Right ventricle myocardium superior (tissue), 1 donor: ENCODE results near the gene TIMM29. TPM values are rescaled to one million over a fixed set of nuclear protein-coding genes. Genes with fewer than 3 reads are reported as not detected.

ENCODE experiments used
- ATAC-seq: fragments of 200-7000 bp; cut with Tn5 transposase; one replicate; pipeline ENCODE4 v1.9.1; 2020; ENCODE audit warnings: mild to moderate bottlenecking; ENCODE audit not compliant: poor library complexity
- DNase-seq: peaks from one replicate; pipeline ENCODE4 v3.0.0-alpha.2; 2020
- intact Hi-C: fragments of 100-400 bp; cut with DNase I; formaldehyde crosslinking; loops from one replicate; pipeline ENCODE4 v1.11.2; 2022
- total RNA-seq: library from RNA; stranded (reverse); fragmentation: NEBNext Ultra II Directional; extraction: Animal tissue kit (Norgen Biotek cat#: 25700); gene quantifications from one replicate; pipeline ENCODE4 v1.2.1, GENCODE V29; 2021
- donor health status: DM: no; HTN: yes; CAD: no; lungs with severe emphysema.

TIMM29 gene
- total RNA-seq, 1 donor from 2014 or later = 11.8 TPM

GRCh38 chr19:10968527-10969135 is 40.0 kb downstream of the TIMM29 start:
- no peak for DNase-seq
- no peak for ATAC-seq
- intact Hi-C loops = no loop called here

- ATAC-seq (no peak), DNase-seq (no peak)
- intact Hi-C loops = no loop called here
Measured at GRCh38 chr19:10971107-10971726, 42.6 kb downstream of the TIMM29 start.

- ATAC-seq (peak; percentile 63), DNase-seq (peak; percentile 72)
- intact Hi-C loops = no loop called here
Measured at GRCh38 chr19:10975374-10976130, 46.9 kb downstream of the TIMM29 start.

- intact Hi-C loops = no loop called here
- DNase-seq (no peak), ATAC-seq (peak; percentile 21)
Measured at GRCh38 chr19:10976131-10976892, 47.7 kb downstream of the TIMM29 start.

GRCh38 chr19:10977742-10978092 is 49.1 kb downstream of the TIMM29 start:
- intact Hi-C loops = no loop called here

More at GRCh38 chr19:10977742-10978092, 49.1 kb downstream of the TIMM29 start:
- ATAC-seq = no peak
- DNase-seq = no peak

Other genes starting within 250 kb of the TIMM29 start
- gene QTRT1, start 227.4 kb upstream of the TIMM29 start, total RNA-seq = 24.8 TPM
- gene DNM2, start 210.7 kb upstream of the TIMM29 start, total RNA-seq = 180 TPM
- 30.8 TPM for gene TMED1, start 92.6 kb upstream of the TIMM29 start, total RNA-seq
- 0.59 TPM for gene C19orf38, start 80.4 kb upstream of the TIMM29 start, total RNA-seq
- gene CARM1, start 57.3 kb upstream of the TIMM29 start, total RNA-seq = 29.9 TPM
- 13.7 TPM for gene YIPF2, start 172 bp upstream of the TIMM29 start, total RNA-seq
- gene SMARCA4, start 32.2 kb downstream of the TIMM29 start, total RNA-seq = 34.7 TPM
- 9.8 TPM for gene LDLR, start 160.7 kb downstream of the TIMM29 start, total RNA-seq
- gene SPC24, start 227.0 kb downstream of the TIMM29 start, total RNA-seq = 6.7 TPM